ENCODE data around the gene KIAA1217.
"Not testable (repeated sequence)": the region's sequence is repeated elsewhere in the genome, so short reads cannot be mapped to it uniquely, and the experiment has no call there.

KIAA1217 gene

DNA sequence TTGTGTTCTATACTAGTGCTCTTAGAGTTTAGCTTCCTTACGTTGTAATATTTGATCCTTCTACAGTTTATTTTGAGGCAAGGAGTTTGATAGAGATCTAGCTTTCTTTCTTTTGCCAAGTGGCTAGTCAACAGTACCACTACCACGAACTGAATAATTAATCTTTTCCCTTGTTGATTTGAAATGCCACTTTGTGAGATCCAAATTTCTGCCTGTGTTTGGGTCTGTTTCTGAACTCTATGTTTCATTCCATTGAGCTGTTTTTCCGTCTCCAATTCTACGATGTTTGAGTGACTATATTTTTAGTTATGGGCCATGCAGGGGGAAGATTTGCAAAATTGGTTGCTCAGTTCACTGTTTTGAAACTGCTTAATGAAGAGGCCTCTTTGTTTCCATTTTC, 134.7 kb downstream of the KIAA1217 start:
- DNase-seq = no peak

DNA sequence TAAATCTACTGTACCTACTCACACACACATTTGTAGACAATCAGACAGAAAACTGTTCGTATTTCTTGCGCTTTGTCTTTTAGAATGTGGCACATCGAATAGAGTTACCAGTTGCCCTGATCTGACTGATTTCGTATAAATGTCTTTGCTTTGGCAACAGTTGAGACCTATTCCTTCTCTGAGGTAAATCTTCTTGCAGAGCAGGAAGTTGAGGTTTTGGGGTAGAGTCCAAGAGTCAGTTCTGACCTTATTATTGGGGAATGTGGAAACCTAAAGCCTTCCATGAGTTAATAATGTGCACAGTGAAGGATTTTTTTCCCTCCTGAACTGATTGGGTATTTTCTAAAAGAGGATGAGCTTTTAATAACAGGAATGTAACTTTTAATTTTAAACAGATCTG, 135.3 kb downstream of the KIAA1217 start:
- DNase-seq = no peak

DNA sequence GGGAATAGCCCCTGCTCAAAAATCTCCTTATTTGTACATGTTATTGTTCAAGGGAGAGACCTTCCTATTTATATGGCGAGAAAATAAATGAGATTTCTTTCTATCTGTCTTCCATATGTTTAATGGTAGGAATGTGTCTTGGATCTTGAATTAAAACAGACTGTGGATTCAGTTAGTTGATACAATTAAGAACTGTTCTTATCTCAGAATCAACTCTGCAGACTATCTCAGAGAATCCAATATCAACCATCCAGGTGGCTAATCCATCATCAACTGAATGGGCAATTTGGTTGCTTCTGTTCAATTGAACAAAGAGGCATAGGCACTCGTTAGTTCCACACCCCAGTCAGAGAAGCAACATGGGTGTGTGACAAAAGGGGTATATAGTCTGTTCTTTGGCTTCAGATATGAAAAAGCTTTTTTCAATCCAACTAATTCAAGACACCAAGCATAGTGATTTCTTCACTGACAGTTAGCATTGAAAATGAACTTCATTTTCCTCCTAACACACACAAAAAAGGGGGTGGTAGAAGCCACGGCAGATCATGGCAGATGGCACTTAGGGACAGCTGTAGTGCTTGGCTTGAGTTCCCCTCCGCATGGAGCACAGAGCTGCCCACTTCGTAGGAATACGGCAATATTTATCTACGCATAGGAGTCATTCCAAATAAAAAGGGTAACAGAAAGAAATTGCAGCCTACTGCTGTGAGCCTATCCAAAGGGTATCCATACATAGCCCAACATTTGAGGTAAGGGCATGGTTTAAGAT, 135.9 kb downstream of the KIAA1217 start:
- no peak for DNase-seq

GRCh38 chr10:24346877-24347519, 138.1 kb downstream of the KIAA1217 start:
- DNase-seq = peak in 1 of 3 experiments; percentile 8

DNA sequence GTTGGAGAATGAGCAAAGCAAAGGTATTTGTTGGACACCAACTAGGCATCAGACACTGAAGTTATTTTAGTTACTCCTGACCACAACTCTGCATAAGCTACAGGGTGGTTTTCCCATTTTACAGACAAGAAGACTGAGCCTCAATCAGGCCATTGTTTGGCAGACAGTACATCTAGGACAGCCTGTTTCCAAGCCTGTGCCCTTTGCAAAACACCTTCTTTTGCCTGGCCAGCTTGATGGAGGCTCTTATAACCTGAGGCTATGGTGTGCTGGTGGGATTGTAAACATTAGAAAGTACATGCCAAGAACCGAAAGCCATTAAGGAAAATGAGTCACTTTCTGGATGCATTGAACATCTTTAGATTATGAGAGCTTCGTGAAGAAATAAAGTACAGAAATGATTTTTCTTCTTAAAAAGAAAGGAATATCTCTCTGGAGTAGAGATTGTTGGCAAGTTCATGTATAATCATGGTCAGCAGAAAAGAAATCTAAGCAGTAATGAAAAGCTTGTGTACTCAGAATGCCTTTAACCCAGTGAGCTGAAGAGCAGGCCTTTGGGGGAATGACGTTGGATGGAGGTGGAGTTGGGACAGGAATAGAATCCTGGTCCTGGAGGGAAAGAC, 140.6 kb downstream of the KIAA1217 start:
- DNase-seq = no peak

- no peak for DNase-seq
Observed at GRCh38 chr10:24350070-24350921, 141.4 kb downstream of the KIAA1217 start.

DNA sequence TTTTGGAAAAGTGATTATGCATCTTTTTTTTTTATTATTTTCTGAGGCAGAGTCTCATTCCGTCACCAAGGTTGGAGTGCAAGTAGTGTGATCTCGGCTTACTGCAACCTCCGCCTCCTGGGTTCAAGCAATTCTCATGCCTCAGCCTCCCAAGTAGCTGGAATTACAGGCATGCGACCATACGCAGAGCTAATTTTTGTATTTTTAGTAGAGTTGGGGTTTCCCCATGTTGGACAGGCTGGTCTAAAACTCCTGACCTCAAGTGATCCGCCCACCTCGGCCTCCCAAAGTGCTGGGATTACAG, 141.9 kb downstream of the KIAA1217 start:
- not testable (repeated sequence) for DNase-seq

DNA sequence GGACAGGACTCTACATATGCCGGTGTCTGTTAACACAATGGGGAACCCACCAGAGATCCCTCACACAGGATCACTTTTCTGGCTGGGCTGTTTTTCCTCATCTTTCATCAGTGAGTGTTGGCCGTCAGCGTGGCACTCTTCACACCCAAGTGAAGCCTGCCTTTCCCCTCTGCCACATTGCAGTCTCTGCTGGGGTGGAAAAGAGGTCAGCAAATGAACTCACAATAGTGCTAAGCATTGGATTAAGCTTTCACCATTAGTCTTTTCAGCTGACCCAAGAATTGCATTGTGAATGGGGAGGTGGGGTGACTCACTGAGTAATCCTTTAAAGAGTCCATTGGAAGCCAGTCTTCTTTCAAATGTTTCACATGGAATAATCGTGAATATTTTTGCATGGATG, 143.0 kb downstream of the KIAA1217 start:
- no peak for DNase-seq

DNA sequence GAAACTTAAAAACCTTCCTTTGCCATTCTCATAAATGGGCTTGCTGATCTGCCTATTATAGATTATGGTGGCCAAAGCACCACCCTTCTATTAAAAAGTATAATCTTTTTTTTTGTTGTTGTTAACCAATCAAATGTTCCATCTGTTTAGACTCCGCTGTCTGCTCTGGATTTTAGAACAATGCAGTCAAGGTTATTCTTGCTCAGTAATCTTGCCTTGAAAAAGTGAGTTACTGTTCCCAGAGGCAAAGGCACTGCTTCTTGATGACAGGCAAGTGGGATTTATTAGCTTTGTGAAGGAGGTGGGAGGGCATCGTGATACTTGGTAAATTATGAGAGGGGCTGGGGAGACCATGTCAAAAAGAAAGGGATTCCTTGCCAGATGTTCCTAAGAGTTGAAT, 143.5 kb downstream of the KIAA1217 start:
- no peak for DNase-seq

GRCh38 chr10:24353319-24353718, 144.4 kb downstream of the KIAA1217 start:
- DNase-seq = no peak

- no peak for DNase-seq
Observed at GRCh38 chr10:24355056-24355688, 146.2 kb downstream of the KIAA1217 start.

DNA sequence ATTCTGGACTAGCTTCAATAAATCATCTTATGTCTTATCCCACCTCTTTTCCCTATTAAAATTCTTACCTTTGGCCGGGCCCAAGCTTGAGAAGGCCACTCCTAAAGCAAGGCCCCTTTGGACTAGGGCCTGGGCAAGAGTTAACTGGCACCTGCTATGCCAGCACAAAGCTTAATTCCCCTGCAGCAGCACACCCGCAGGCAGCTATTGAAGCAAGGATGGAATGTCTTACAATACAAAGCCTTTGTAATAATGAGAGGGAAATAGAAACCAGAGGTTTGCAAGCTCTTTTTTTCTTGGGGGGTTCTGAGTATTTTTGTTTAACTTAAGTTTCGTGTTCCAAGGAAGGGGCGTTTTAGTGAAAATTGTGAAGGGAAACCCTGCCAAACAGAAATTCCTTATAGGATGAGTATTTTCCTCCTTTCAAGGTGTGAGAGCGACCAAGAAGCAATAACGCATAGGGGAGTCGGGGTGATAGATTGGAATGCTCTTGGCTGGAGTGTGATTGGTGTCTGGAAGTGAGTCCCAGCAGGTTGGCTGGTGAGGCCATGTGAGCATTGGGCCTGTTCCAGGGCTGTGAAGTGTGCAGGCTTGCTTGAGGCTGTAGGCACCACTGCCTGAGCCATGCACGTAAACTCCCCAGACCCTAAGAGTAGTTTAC, 148.5 kb downstream of the KIAA1217 start:
- DNase-seq = no peak

GRCh38 chr10:24358022-24358421, 149.1 kb downstream of the KIAA1217 start:
- no peak for DNase-seq

- DNase-seq = peak; percentile 12 to 73 (median 45)
Observed at GRCh38 chr10:24360282-24361127, 151.6 kb downstream of the KIAA1217 start.

DNA sequence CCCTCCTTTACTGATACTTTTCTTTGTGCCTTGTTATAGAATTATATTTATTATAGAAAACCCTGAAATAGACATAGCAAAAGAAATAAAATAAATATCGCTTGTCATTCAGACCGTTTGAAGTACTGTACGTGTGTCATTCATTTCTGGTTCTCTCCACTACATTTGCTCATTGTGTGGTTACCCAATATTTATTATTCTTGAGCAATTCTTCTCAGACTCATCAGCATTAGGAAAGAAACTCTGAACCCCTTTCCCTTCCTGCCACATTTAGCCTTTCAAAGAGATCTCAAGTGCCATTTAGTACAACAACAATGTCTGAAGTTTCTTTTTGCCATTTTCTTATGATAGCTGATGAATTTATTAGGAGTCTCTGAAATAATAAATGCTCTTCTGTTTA, 154.1 kb downstream of the KIAA1217 start:
- DNase-seq = no peak

GRCh38 chr10:24367688-24368087, 158.8 kb downstream of the KIAA1217 start:
- DNase-seq = no peak

DNA sequence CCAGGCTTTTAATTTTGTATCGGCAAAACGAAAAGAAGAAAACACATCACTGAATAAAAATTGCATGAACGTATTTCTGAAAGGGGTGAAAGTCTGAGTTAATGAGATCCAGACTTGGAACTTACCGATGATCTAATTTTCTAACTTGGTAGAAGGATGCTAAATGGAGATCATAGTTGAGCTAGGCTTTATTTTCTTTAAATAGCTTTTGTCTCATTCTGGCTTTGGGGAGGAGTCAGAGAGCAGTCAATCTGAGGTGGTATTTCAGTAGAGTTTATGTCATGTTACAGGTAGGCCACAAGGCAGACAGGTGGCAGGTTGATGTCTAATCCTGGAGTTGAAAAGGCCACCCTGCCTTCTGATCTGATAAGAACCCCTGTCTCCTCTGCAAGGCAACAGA, 161.9 kb downstream of the KIAA1217 start:
- DNase-seq = no peak

GRCh38 chr10:24371396-24371795, 162.5 kb downstream of the KIAA1217 start:
- DNase-seq = no peak

DNA sequence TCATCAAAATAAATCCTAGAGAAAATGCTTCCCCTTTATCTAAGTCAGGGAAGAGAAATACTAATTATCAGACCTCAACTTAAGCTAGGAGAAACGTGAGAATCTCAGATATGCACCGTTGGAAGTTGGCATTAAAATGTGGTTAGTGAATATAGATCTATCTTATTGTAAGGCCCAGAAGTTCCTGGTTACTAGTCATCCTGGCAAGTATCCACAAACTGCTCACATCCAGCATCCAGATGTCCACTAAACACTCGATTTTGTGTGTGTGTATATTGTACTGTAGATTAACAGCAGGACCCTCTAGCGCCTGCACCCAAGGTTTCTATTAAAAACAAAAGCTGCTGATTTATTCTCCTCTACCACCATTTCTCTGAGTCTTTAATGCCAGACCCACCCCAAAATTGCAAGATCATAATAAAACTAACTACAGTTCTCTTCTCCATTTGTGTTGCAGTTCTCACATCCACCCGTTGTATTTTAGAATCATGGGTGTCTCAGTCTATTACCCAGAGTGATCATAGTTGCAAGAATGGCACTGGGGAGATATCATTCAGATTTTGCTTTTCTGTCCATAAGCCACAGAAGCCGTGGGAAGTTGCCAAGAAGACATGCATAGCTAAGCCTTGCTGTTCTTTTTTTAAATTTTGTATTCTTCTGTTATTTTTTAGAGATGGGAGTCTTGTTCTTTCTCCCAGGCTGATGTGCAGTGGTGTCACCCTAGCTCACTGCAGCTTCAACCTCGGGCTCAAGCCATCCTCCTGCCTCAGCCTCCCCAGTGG, 165.4 kb downstream of the KIAA1217 start:
- no peak for DNase-seq

DNA sequence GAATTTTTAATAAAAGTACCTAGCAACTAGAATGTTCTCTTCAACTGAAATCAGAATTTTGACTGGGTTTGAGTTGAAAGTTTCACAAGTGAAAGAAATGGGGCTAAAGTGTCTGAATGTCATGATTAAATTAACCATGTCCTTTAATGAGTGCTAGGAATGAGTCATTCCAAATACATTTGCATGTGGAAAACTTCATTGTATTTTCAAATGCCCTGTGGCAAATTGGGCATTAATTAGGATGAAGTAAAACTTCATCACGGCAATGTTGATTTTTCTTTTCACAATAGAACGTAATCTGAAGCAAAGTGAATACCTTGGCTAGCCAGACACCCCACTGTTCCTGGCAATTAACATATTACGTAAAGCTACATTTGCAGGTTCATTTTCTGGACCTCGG, 166.6 kb downstream of the KIAA1217 start:
- DNase-seq = no peak

DNA sequence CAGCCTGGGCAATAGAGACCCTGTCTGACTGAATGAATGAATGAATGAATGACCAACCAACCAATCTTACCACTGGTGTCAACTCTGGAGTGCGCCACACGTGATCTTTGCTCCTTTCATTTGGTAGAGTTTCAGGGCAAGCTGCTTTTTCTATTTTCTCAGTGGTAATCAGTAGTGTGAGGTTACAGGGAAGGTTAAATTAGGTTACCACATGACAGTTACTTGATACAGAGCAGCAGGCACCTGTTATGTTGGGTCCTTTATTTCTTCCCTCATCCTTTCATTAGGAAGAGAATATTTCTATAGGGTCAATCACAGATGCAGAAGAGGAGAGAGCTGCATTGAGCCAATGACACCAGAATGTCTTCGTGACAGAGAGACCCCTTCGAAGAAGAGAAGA, 167.8 kb downstream of the KIAA1217 start:
- DNase-seq = no peak
